H9 (cell line): ENCODE data around the gene STXBP1. TPM values are rescaled to one million over a fixed set of nuclear protein-coding genes. Genes with fewer than 3 reads are reported as not detected.

Experiments used
- DNase-seq: peaks from one replicate; pipeline ENCODE4 v3.0.0-alpha.2; 2017
- H2AFZ ChIP-seq: one replicate; pipeline ENCODE4 v1.6.1; 2013; ENCODE audit warnings: mild to moderate bottlenecking, low read length, control low read depth, moderate library complexity
- H2AK5ac ChIP-seq: 2 replicates; pipeline ENCODE4 v1.6.1; 2013; ENCODE audit warnings: low read length, control low read depth, mixed read lengths; ENCODE audit not compliant: insufficient read length
- H2BK120ac ChIP-seq: one replicate; pipeline ENCODE4 v1.6.1; 2013; ENCODE audit warnings: low read depth, mild to moderate bottlenecking, low read length, control low read depth, inconsistent platforms; ENCODE audit not compliant: poor library complexity, severe bottlenecking
- H2BK12ac ChIP-seq: 2 replicates; pipeline ENCODE4 v1.6.1; 2013; ENCODE audit warnings: low read length, control low read depth, mixed read lengths, low read depth; ENCODE audit not compliant: insufficient read length
- H2BK15ac ChIP-seq: 2 replicates; pipeline ENCODE4 v1.6.1; 2013; ENCODE audit warnings: low read depth, low read length, control low read depth
- H2BK20ac ChIP-seq: one replicate; pipeline ENCODE4 v1.6.1; 2013; ENCODE audit warnings: low read depth, mild to moderate bottlenecking, low read length, control low read depth, inconsistent platforms; ENCODE audit not compliant: poor library complexity, severe bottlenecking
- H2BK5ac ChIP-seq: 2 replicates; pipeline ENCODE4 v1.6.1; 2013; ENCODE audit warnings: low read length, control low read depth, mixed read lengths; ENCODE audit not compliant: insufficient read length
- H3K14ac ChIP-seq: 2 replicates; pipeline ENCODE4 v1.6.1; 2013; ENCODE audit warnings: low read length, control low read depth; ENCODE audit not compliant: insufficient read depth
- H3K18ac ChIP-seq: 2 replicates; pipeline ENCODE4 v1.6.1; 2013; ENCODE audit warnings: low read depth, mild to moderate bottlenecking, mixed read lengths, low read length, control low read depth; ENCODE audit not compliant: insufficient read length
- H3K23ac ChIP-seq: 2 replicates; pipeline ENCODE4 v1.6.1; 2013; ENCODE audit warnings: low read length, control low read depth, mixed read lengths, low read depth; ENCODE audit not compliant: insufficient read length
- H3K23me2 ChIP-seq: 2 replicates; pipeline ENCODE4 v1.6.1; 2013; ENCODE audit warnings: low read depth, mild to moderate bottlenecking, mixed read lengths, low read length, control low read depth; ENCODE audit not compliant: insufficient read length, poor library complexity, severe bottlenecking
- H3K27ac ChIP-seq: 2 replicates; pipeline ENCODE4 v1.5.1; 2013; ENCODE audit warnings: low read length, control low read depth, mixed read lengths, low read depth; ENCODE audit not compliant: insufficient read length
- H3K27me3 ChIP-seq: 2 replicates; pipeline ENCODE4 v1.6.1; 2013; ENCODE audit warnings: low read length, control low read depth, inconsistent platforms; ENCODE audit not compliant: insufficient read depth
- H3K4ac ChIP-seq: 2 replicates; pipeline ENCODE4 v1.6.1; 2013; ENCODE audit warnings: low read depth, mild to moderate bottlenecking, control low read depth, inconsistent platforms, low read length, moderate library complexity
- H3K4me1 ChIP-seq: 2 replicates; pipeline ENCODE4 v1.6.1; 2013; ENCODE audit warnings: low read length, control low read depth, inconsistent platforms; ENCODE audit not compliant: insufficient read depth
- H3K4me2 ChIP-seq: 2 replicates; pipeline ENCODE4 v1.6.1; 2013; ENCODE audit warnings: low read length, control low read depth, mixed read lengths; ENCODE audit not compliant: insufficient read length, insufficient read depth
- H3K56ac ChIP-seq: 2 replicates; pipeline ENCODE4 v1.6.1; 2013; ENCODE audit warnings: low read depth, mild to moderate bottlenecking, mixed read lengths, low read length, control low read depth; ENCODE audit not compliant: insufficient read length
- H3K79me1 ChIP-seq: 2 replicates; pipeline ENCODE4 v1.6.1; 2013; ENCODE audit warnings: low read depth, mild to moderate bottlenecking, moderate library complexity, low read length, control low read depth, inconsistent platforms; ENCODE audit not compliant: insufficient read depth, poor library complexity, severe bottlenecking
- H3K79me2 ChIP-seq: 2 replicates; pipeline ENCODE4 v1.6.1; 2013; ENCODE audit warnings: low read length, control low read depth, inconsistent platforms; ENCODE audit not compliant: insufficient read depth
- H3K9ac ChIP-seq: 2 replicates; pipeline ENCODE4 v1.6.1; 2013; ENCODE audit warnings: low read length, control low read depth, mixed read lengths; ENCODE audit not compliant: insufficient read length; ENCODE audit errors: extremely low read depth
- H3K9me3 ChIP-seq: one replicate; pipeline ENCODE4 v1.6.1; 2013; ENCODE audit warnings: low read depth, low read length, inconsistent platforms; ENCODE audit not compliant: control insufficient read depth
- H3T11ph ChIP-seq: one replicate; pipeline ENCODE4 v1.6.1; 2013; ENCODE audit warnings: mild to moderate bottlenecking, low read length, control low read depth, inconsistent platforms
- H4K20me1 ChIP-seq: one replicate; pipeline ENCODE4 v1.6.1; 2013; ENCODE audit not compliant: control insufficient read depth, insufficient read length, insufficient read depth
- H4K5ac ChIP-seq: 2 replicates; pipeline ENCODE4 v1.6.1; 2013; ENCODE audit warnings: low read depth, mild to moderate bottlenecking, mixed read lengths, low read length, control low read depth; ENCODE audit not compliant: insufficient read length
- H4K8ac ChIP-seq: replicated peaks from 2 replicates; pipeline ENCODE4 v1.6.1; 2013; ENCODE audit warnings: low read length, control low read depth, mixed read lengths, low read depth; ENCODE audit not compliant: insufficient read length
- H4K91ac ChIP-seq: 2 replicates; pipeline ENCODE4 v1.6.1; 2013; ENCODE audit warnings: low read depth, mild to moderate bottlenecking, moderate library complexity, mixed read lengths, low read length, control low read depth; ENCODE audit not compliant: insufficient read length
- H3K27ac Mint-ChIP-seq, 3 experiments: 2 replicates in 2 of 3; 3 replicates in 1 of 3; pipeline ENCODE4 v1.8.0; 2020 to 2021; ENCODE audit warnings: mixed read lengths in 3 of 3, mild to moderate bottlenecking in 1 of 3, moderate library complexity in 1 of 3
- H3K27me3 Mint-ChIP-seq: 2 replicates; pipeline ENCODE4 v1.8.0; 2021; ENCODE audit warnings: low read depth, mild to moderate bottlenecking, moderate library complexity, mixed read lengths
- H3K36me3 Mint-ChIP-seq, 3 experiments: 2 replicates in 2 of 3; 3 replicates in 1 of 3; pipeline ENCODE4 v1.8.0; 2020 to 2021; ENCODE audit warnings: low read depth in 3 of 3, mixed read lengths in 3 of 3; ENCODE audit not compliant: insufficient read depth in 1 of 3
- H3K4me1 Mint-ChIP-seq, 2 experiments: 2 replicates each; pipeline ENCODE4 v1.8.0; 2020; ENCODE audit warnings: mixed read lengths in 2 of 2
- H3K4me3 Mint-ChIP-seq, 2 experiments: 2 replicates in 1 of 2; 3 replicates in 1 of 2; pipeline ENCODE4 v1.8.0; 2020 to 2021; ENCODE audit warnings: mild to moderate bottlenecking in 2 of 2, mixed read lengths in 2 of 2, moderate library complexity in 1 of 2
- H3K9me3 Mint-ChIP-seq, 2 experiments: 2 replicates in 1 of 2; 3 replicates in 1 of 2; pipeline ENCODE4 v1.8.0; 2020; ENCODE audit warnings: mild to moderate bottlenecking in 2 of 2, mixed read lengths in 2 of 2, moderate library complexity in 1 of 2
- CTCF ChIP-seq: fragments of 200-600 bp; sonication (generic); conservative IDR thresholded peaks from 3 replicates; pipeline ENCODE4 v1.8.0; 2021; ENCODE audit warnings: antibody characterized with exemption, mild to moderate bottlenecking
- WGBS: extraction: QIAGEN DNeasy Blood & Tissue Kit; methylation state at CpG from one replicate; pipeline ENCODE4 v1.1.7; 2013; ENCODE audit warnings: missing lambda C conversion rate, low lambda C conversion rate, mixed read lengths; ENCODE audit not compliant: insufficient read length; ENCODE audit errors: extremely low coverage; 5-methylcytosine and 5-hydroxymethylcytosine counted together
- total RNA-seq: library from RNA; stranded (reverse); gene quantifications from 2 replicates; pipeline ENCODE4 v1.2.1, GENCODE V29; 2021

The STXBP1 gene
- total RNA-seq, 1 experiment from 2014 or later: 22.3 TPM

- Histone ChIP-seq H3K79me2 (no peaks in the 10 kb centered on the region), H3K18ac (no peak overlapping the region), H3K14ac (no peak overlapping the region), H3K79me1 (no peaks in the 10 kb centered on the region), H3K27me3 (no peaks in the 10 kb centered on the region), H3K9me3 (no peaks in the 10 kb centered on the region), H3K9ac (no peak overlapping the region), H4K5ac (no peak overlapping the region), H4K20me1 (no peaks in the 10 kb centered on the region), H2AFZ (no peak overlapping the region), H3K4me2 (no peak overlapping the region), H3K56ac (no peak overlapping the region), H3K4me1 (no peaks in the 10 kb centered on the region), H3K23me2 (peaks cover 6% of the 10 kb centered on the region), H3K27ac (no peak overlapping the region), H2BK12ac (no peak overlapping the region), H2BK15ac (no peak overlapping the region), H4K8ac (no peak overlapping the region), H3T11ph (no peak overlapping the region), H3K23ac (no peak overlapping the region), H2BK120ac (no peak overlapping the region), H4K91ac (no peak overlapping the region), H2BK5ac (no peak overlapping the region), H2AK5ac (no peak overlapping the region), H2BK20ac (no peak overlapping the region), H3K4ac (no peak overlapping the region)
- no CpG with 5 or more reads among the region's 1 CpG for WGBS
- peaks cover 35% of the 10 kb centered on the region for H3K27me3 Mint-ChIP-seq
- H3K4me1 Mint-ChIP-seq: peaks cover 6 to 18% of the 10 kb centered on the region in 2 experiments
- no peaks in the 10 kb centered on the region for H3K9me3 Mint-ChIP-seq
- no peak overlapping the region for H3K27ac Mint-ChIP-seq
- H3K36me3 Mint-ChIP-seq: no peaks in the 10 kb centered on the region
- H3K4me3 Mint-ChIP-seq: no peak overlapping the region
- DNase-seq: no peak
- TF ChIP-seq CTCF: no peak
Measured at GRCh38 chr9:127606043-127606442, 6.0 kb upstream of the STXBP1 start.
